Dendritic cell treated with granulocyte-macrophage colony-stimulating factor and Interleukin-4, amounts not matched to agents 40 ng/mL and 50 ng/mL, for 4 days (primary cell): ENCODE measurements around the gene OSBPL1A.
A peak's percentile ranks its signal among the peaks of the same experiment; 100 is the strongest.

Experiments
- H3K27ac Mint-ChIP-seq: one replicate; pipeline ENCODE4 v1.8.0; 2022; ENCODE audit warnings: mild to moderate bottlenecking, mixed read lengths
- H3K27me3 Mint-ChIP-seq: one replicate; pipeline ENCODE4 v1.8.0; 2022; ENCODE audit warnings: mild to moderate bottlenecking, mixed read lengths
- H3K36me3 Mint-ChIP-seq: one replicate; pipeline ENCODE4 v1.8.0; 2022; ENCODE audit warnings: low read depth, mixed read lengths
- H3K4me1 Mint-ChIP-seq: one replicate; pipeline ENCODE4 v1.8.0; 2022; ENCODE audit warnings: low read depth, mixed read lengths
- H3K4me3 Mint-ChIP-seq: one replicate; pipeline ENCODE4 v1.8.0; 2022; ENCODE audit warnings: mild to moderate bottlenecking, moderate library complexity, mixed read lengths
- H3K9me3 Mint-ChIP-seq: one replicate; pipeline ENCODE4 v1.8.0; 2022; ENCODE audit warnings: mixed read lengths
- intact Hi-C: fragments of 100-400 bp; cut with micrococcal nuclease; formaldehyde crosslinking; loops from one replicate; pipeline ENCODE4 v1.15.0; 2022

The OSBPL1A gene

GRCh38 chr18:24278591-24278990, 119.0 kb downstream of the OSBPL1A start:
- no peak overlapping the region for H3K27ac Mint-ChIP-seq
- H3K4me1 Mint-ChIP-seq: peaks cover 25% of the 10 kb centered on the region

GRCh38 chr18:24277516-24278195, 120.0 kb downstream of the OSBPL1A start:
- intact Hi-C loops: no loop called here
- no peaks in the 10 kb centered on the region for H3K9me3 Mint-ChIP-seq
- H3K4me1 Mint-ChIP-seq: peaks cover 27% of the 10 kb centered on the region
- no peak overlapping the region for H3K4me3 Mint-ChIP-seq
- peaks cover 3% of the 10 kb centered on the region for H3K27me3 Mint-ChIP-seq
- H3K36me3 Mint-ChIP-seq: peaks cover 29% of the 10 kb centered on the region
- H3K27ac Mint-ChIP-seq: no peak overlapping the region

More at GRCh38 chr18:24278591-24278990, 119.0 kb downstream of the OSBPL1A start:
- Mint-ChIP-seq H3K4me3 (no peak overlapping the region), H3K27me3 (no peaks in the 10 kb centered on the region), H3K36me3 (peaks cover 29% of the 10 kb centered on the region), H3K9me3 (no peaks in the 10 kb centered on the region)
- intact Hi-C loops: no loop called here

- Mint-ChIP-seq H3K36me3 (peaks cover 31% of the 10 kb centered on the region), H3K27me3 (peaks cover 3% of the 10 kb centered on the region), H3K9me3 (no peaks in the 10 kb centered on the region), H3K4me3 (no peak overlapping the region), H3K27ac (no peak overlapping the region), H3K4me1 (peaks cover 27% of the 10 kb centered on the region)
- intact Hi-C loops: no loop called here
Measured at GRCh38 chr18:24276994-24277393, 120.6 kb downstream of the OSBPL1A start.

GRCh38 chr18:24274837-24275236, 122.8 kb downstream of the OSBPL1A start:
- no peaks in the 10 kb centered on the region for H3K9me3 Mint-ChIP-seq
- intact Hi-C loops: no loop called here
- H3K27me3 Mint-ChIP-seq: peaks cover 14% of the 10 kb centered on the region
- peak overlapping the region; percentile 94 for H3K27ac Mint-ChIP-seq
- peak overlapping the region; percentile 54 for H3K4me3 Mint-ChIP-seq
- H3K36me3 Mint-ChIP-seq: peaks cover 21% of the 10 kb centered on the region
- H3K4me1 Mint-ChIP-seq: peaks cover 40% of the 10 kb centered on the region

GRCh38 chr18:24273596-24273995, 124.0 kb downstream of the OSBPL1A start:
- peak overlapping the region; percentile 94 for H3K27ac Mint-ChIP-seq
- H3K4me1 Mint-ChIP-seq: peaks cover 40% of the 10 kb centered on the region
- H3K36me3 Mint-ChIP-seq: peaks cover 17% of the 10 kb centered on the region
- H3K4me3 Mint-ChIP-seq: no peak overlapping the region
- H3K9me3 Mint-ChIP-seq: no peaks in the 10 kb centered on the region
- intact Hi-C loops: no loop called here
- H3K27me3 Mint-ChIP-seq: peaks cover 14% of the 10 kb centered on the region

GRCh38 chr18:24272229-24272525, 125.4 kb downstream of the OSBPL1A start:
- intact Hi-C loops: no loop called here
- Mint-ChIP-seq H3K36me3 (peaks cover 13% of the 10 kb centered on the region), H3K27ac (peak overlapping the region; percentile 62), H3K9me3 (no peaks in the 10 kb centered on the region), H3K4me1 (peaks cover 45% of the 10 kb centered on the region), H3K27me3 (peaks cover 14% of the 10 kb centered on the region), H3K4me3 (peak overlapping the region; percentile 85)

GRCh38 chr18:24271381-24272228, 126.0 kb downstream of the OSBPL1A start:
- Mint-ChIP-seq H3K4me1 (peaks cover 45% of the 10 kb centered on the region), H3K36me3 (peaks cover 9% of the 10 kb centered on the region), H3K27me3 (peaks cover 14% of the 10 kb centered on the region), H3K9me3 (no peaks in the 10 kb centered on the region), H3K27ac (peak overlapping the region; percentile 62), H3K4me3 (peak overlapping the region; percentile 85)
- intact Hi-C loops: no loop called here

- Mint-ChIP-seq H3K4me1 (peaks cover 44% of the 10 kb centered on the region), H3K27me3 (peaks cover 14% of the 10 kb centered on the region), H3K36me3 (peaks cover 16% of the 10 kb centered on the region), H3K27ac (peak overlapping the region; percentile 62), H3K9me3 (no peaks in the 10 kb centered on the region), H3K4me3 (peak overlapping the region; percentile 85)
- intact Hi-C loops: no loop called here
Measured at GRCh38 chr18:24270937-24271380, 126.7 kb downstream of the OSBPL1A start.

GRCh38 chr18:24270358-24270936, 127.2 kb downstream of the OSBPL1A start:
- H3K4me3 Mint-ChIP-seq: no peak overlapping the region
- H3K9me3 Mint-ChIP-seq: no peaks in the 10 kb centered on the region
- peaks cover 39% of the 10 kb centered on the region for H3K4me1 Mint-ChIP-seq
- no peak overlapping the region for H3K27ac Mint-ChIP-seq
- peaks cover 14% of the 10 kb centered on the region for H3K27me3 Mint-ChIP-seq
- H3K36me3 Mint-ChIP-seq: peaks cover 21% of the 10 kb centered on the region
- intact Hi-C loops: no loop called here

- intact Hi-C loops: no loop called here
- H3K27me3 Mint-ChIP-seq: peaks cover 14% of the 10 kb centered on the region
- peaks cover 22% of the 10 kb centered on the region for H3K36me3 Mint-ChIP-seq
Measured at GRCh38 chr18:24268784-24269550, 128.7 kb downstream of the OSBPL1A start.

GRCh38 chr18:24267878-24268277, 129.7 kb downstream of the OSBPL1A start:
- H3K4me1 Mint-ChIP-seq: peaks cover 18% of the 10 kb centered on the region
- peak overlapping the region; percentile 41 for H3K27ac Mint-ChIP-seq
- no peaks in the 10 kb centered on the region for H3K9me3 Mint-ChIP-seq
- peaks cover 11% of the 10 kb centered on the region for H3K27me3 Mint-ChIP-seq
- no peak overlapping the region for H3K4me3 Mint-ChIP-seq
- H3K36me3 Mint-ChIP-seq: peaks cover 22% of the 10 kb centered on the region
- intact Hi-C loops: no loop called here

More at GRCh38 chr18:24268784-24269550, 128.7 kb downstream of the OSBPL1A start:
- H3K4me3 Mint-ChIP-seq: no peak overlapping the region
- H3K9me3 Mint-ChIP-seq: no peaks in the 10 kb centered on the region
- no peak overlapping the region for H3K27ac Mint-ChIP-seq
- peaks cover 24% of the 10 kb centered on the region for H3K4me1 Mint-ChIP-seq

- Mint-ChIP-seq H3K27me3 (peaks cover 5% of the 10 kb centered on the region), H3K4me3 (no peak overlapping the region), H3K36me3 (peaks cover 13% of the 10 kb centered on the region), H3K4me1 (peaks cover 12% of the 10 kb centered on the region), H3K9me3 (no peaks in the 10 kb centered on the region), H3K27ac (no peak overlapping the region)
- intact Hi-C loops: no loop called here
Measured at GRCh38 chr18:24266131-24266530, 131.5 kb downstream of the OSBPL1A start.

- no peaks in the 10 kb centered on the region for H3K9me3 Mint-ChIP-seq
- no peak overlapping the region for H3K4me3 Mint-ChIP-seq
- intact Hi-C loops: no loop called here
- peaks cover 7% of the 10 kb centered on the region for H3K4me1 Mint-ChIP-seq
- no peaks in the 10 kb centered on the region for H3K27me3 Mint-ChIP-seq
- H3K36me3 Mint-ChIP-seq: peaks cover 14% of the 10 kb centered on the region
- H3K27ac Mint-ChIP-seq: no peak overlapping the region
Measured at GRCh38 chr18:24265502-24266064, 132.0 kb downstream of the OSBPL1A start.
